Measurements from ENCODE around the gene PADI6.
A peak's percentile ranks its signal among the peaks of the same experiment; 100 is the strongest.

Gene PADI6

DNA sequence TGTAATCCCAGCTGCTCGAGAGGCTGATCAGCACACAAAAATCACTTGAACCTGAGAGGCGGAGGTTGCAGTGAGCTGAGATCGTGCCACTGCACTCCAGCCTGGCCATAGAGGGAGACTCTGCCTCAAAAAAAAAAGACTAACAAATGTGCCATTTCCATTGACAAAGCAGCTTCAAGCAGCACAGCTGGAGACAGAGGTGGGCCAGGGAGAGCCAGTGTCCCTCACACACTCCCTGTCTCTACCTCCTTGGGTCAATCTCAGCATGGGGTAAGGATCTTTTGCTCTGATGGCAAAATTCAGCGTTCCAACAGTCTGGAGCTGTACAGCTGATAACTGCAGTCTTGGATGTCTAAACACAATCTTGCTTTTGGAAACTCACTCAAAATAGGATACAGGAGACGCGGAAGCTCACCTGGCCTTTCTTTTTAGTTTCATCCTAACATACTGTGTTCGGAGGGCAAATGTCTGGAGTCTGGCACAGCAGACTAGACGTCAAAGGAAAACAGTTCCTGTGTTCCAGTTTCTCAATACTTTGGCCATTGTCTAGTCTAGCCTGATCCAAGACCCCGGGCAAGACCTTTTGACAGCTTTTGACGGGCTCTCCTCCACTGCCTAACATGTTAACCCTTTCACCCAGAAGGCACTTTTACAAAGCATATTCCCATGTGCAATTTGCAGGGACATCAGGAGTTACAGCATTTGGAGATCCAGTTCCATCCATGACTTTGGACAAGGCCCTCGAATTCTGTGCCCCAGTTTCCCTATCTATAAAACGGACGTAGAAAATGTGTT, 64.6 kb downstream of the PADI6 start:
- no peak for DNase-seq (ENCODE audit: low read depth)

DNA sequence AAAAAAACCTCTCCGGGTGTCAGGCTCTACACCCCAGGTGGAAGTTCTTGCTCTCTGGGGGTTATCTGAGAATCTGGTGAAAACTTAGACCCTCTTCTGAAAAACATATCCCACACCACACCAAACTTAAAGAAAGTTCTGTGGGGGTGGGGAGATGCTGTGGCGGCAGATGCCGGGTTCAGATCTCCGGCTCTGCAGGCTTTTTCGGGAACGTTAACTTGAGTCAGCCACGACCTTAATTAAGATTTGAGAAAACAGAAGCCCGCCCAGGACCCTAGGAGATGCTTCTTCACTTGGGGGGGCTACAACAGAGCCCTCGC, 65.2 kb downstream of the PADI6 start:
- no peak for DNase-seq (ENCODE audit: low read depth)

DNA sequence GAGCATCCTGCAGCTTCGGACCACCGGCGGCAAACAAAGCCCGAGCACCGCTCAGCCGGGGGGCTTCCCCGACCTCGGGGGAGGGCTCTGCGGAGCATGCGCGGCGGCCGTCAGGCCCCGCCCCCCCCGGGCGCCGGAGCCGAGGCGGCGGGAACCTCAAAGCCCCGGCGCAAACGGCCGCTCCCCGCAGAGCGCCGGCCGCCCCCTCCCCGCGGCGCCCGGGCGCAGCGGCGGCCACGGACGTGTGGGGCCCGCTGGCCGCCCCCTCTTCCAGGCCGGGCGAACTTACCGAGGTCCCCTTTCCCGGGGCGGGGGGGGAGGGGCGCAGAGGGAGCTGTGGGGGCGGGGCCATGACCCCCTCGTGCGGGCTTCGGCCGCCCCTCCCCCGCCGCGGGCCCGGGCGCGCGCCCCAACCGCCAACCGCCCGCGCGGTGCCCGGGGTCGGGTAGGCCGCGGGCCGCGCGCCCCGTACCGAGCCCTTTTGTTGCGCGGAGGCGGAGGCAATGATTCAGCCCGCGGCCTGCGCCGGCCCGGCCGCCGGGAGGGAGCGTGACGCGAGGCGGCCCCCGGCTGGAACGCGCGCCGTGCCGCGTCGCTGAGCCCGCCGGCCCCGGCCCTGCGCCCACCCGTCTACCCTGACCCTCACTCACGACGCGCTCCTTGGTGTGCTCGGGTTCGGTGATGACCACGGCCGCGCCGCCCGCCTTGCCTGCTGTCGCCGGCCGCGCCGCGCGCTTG, 65.8 kb downstream of the PADI6 start:
- DNase-seq (ENCODE audit: low read depth): peak; percentile 29

DNA sequence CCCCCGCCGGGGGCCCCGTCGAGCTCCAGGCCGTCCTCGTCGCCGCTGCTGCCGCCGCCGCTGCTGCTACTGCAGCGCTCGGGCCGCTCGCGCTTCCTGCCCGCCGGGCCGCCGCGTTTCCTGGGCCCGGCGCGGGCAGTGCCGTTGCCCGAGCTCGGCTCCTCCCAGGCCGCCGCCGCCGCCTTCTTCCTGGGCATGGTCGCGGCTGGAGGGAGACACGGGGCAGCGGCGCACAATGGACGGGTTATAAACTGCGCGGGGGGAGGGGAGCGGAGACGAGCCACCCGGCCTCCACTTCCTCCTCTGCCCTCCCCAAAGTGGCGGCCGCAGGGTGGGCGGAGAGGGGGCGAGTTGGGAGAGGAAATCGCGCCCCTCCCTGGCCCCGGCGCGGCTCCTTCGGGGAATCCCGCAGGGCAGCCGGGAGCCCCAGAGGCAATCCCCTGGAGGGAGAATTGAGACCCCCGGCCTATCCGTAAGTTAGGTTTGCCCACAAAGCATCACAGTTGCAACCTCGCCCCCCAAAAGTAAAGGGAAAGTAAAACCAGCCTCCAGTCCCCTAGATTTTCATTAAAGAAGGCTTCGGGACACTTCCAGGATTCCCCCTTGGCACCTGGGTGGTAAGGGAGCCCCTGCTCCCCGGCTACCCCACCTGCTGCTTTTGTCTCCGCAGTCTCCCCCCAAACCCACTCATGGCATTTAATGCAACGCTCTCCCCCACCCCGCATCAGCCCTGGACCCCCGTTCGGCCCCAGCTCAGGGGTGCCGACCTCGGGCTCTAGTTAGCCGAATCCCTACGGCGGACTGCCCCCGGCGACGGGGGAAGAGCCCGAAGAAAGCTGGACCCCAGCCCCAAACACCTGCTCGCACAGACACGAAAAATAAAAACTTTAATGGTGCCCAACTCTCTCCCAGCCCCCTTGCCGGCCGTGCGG, 66.6 kb downstream of the PADI6 start:
- DNase-seq (ENCODE audit: low read depth): peak; percentile 60

DNA sequence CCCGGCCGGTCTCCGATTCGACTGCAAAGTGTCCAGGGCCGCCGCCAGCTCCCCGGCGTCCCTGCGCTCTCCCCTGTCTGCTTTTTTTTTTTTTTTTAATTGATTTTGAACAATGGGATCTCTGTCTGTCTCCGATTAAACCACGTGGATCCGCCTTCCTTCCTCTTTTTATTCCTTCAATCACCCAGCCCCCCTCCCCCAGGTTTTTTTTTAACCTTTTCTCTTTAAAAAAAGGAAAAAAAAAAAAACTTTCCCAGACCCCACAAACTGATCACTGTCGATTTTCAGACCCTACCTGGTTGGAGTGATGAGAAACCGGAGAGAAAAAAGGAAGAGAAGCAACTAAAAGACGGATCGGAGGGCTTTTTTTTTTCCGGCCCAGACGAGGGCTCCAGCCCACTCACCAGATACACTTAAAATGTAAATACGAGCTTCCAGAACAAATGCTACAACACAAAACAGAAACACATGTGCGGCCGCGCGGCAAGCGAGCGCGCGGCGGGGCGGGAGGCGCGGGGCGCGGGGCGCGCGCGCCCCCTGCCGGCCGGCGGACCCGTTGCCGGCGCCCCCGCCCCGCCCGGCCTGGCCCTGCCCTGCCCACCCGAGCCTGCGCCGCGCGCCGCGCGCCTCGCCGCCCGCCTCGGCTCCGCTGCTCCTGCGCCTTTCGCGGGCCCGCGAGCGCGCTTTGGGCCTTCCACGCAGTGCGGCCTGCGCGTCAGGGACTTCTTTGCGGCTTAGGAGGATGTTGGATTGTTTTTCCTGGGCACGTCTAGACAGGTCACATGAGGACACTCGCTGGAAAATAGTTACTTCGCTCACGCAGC, 67.5 kb downstream of the PADI6 start, which contains the start of gene RCC2:
RCC2 (minus strand) TSS at position 428 of the 824 bp plus-strand sequence. CDS start 1,163 bp downstream, outside the sequence.
- peak; percentile 31 for DNase-seq (ENCODE audit: low read depth)

DNA sequence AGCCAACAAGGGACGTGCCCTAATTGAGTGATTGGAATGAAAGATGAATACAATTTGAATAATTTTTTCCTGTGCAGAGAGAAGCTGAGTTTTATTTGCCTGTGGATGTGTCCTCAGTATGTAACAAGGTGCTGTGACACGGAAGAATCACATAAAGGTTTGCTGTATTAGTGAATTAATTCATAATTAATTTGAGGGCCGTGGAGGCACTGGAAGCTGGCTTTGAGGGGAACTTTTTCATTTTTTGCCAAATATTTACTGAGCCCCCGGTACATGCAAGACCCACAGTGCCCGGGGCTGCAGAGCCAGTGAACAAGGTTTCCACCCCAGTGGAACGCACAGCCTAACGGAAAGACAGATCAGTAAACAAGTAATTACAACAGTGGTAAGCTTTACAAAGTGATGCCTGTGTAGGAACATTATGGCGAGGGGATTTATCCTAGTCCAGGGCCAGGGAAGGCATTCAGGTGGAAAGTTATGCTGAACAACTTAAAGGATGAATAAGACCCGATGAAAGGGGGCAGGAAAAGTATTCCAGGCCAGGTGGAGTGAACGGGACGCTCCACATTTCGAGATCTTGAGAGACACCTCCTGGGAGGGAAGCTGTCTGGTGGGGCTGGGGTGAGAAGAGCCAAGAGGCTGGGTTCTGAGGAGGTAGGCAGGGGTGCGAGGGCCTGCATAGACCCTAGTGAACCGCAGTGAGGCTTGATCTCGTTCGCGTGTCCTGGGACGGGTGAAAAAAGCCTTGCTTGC, 68.3 kb downstream of the PADI6 start:
- no peak for DNase-seq (ENCODE audit: low read depth)

DNA sequence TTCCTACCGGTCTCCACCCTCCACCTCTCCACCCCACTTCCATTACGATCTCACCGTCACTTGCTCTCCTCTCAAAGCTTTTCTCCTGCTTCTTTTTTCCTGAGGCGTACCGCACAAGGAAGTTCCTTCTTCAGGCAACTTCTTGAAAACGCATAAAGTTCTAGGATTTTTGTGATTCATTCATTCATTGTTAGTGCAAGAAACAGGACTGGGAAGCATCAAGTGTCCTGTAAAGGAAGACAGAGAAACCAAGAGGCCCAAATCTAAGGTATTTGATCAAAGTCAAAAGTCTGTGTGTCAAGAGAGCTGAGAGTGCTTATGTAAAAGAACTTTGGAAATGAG, 68.8 kb downstream of the PADI6 start:
- no peak for DNase-seq (ENCODE audit: low read depth)

DNA sequence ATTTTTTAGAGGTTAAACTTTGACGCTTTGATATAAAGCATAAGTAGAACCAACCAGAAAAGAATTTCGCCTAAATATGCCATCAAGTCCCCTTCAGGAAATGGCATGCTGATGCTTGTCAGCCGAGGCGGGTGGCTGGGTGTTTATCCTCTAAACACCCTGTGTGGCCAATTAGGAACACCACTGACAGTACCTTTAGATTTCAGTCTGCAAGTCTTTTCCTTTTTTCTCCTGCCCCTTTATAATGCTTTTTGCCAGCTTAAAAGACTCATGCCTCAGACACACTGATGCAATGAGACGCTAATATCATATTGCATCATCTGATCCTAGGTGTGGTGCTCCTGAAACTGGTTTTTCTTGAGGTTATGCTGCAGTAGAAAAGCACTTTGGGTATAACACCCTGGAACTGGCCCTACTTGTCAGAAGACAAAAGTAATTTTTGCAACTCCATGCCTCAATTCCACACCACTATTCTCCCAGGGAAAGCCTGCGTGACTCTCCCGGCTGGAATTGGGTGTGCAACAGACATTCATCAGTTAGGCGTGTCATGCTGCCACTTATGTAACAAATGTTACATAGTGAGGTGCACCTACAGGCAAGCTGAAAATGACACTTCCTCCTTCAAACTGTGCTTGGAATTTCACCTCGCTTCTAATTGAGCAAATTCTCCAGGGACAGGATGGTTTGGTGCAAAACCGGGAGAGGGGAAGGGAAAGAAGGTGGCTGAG, 69.4 kb downstream of the PADI6 start:
- no peak for DNase-seq (ENCODE audit: low read depth)

DNA sequence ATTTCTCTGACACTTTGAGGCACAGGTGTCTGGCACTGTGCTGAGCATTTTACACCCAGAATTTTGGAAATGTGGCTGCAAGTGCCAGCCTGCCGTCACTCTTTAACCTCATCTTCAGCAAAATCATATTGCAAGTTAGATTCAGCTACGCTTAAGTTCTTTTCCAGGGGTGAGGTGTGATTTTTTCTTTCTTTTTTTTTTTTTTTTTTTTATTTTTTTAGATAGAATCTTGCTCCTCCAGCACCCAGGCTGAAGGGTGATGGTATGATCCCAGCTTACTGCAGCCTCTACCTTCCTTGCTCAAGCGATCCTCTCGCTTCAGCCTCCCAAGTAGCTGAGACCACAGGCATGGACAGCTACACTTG, 70.0 kb downstream of the PADI6 start:
- DNase-seq (ENCODE audit: low read depth): no peak

DNA sequence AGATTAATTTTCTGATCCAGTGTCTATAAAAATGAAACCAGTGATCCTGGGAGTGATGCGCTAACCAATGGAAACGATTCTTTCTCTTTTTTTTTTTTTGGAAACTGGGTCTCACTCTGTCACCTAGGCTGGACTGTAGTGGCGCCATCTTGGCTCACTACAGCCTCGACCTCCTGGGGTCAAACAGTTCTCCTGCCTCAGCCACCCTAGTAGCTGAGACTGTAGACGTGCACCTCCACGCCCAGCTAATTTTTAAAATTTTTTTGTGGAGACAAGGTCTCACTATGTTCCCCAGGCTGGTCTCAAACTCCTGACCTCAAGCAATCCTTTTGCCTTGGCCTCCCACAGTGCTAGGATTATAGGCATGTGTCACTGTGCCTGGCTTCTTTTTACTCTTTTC, 70.8 kb downstream of the PADI6 start:
- DNase-seq (ENCODE audit: low read depth): no peak

DNA sequence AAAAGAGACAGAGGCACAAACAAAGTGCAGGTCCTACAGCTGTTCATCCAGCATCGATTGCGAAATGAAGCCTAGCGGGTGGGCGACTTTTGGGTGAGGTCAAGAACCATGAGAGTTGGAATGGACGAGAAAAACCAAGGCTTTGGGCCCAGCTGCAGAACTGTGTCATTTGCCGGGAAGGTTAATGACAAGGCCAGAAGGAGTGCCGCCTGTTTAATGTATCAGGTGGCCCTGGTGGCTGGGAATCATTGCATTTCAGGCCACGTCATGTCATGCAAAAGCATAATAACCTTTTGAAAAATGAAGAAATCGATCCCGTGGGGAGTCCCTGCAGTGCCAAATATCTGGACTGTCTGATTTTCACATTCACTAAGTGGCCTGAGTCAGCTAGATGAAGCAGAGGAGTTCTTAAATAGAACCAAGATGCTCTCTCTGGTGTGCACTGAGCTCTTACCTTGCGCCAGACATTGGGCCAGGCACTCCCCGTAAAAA, 75.6 kb downstream of the PADI6 start:
- no peak for DNase-seq (ENCODE audit: low read depth)

Data from stimulated activated CD8-positive, alpha-beta memory T cell treated with anti-CD3 and anti-CD28 coated beads, Interleukin-7, amount 100 ng/mL, for 24 hours (primary cell).